ENCODE results near the gene CX3CL1. TPM values are rescaled to one million over a fixed set of nuclear protein-coding genes. Genes with fewer than 3 reads are reported as not detected.
A peak's percentile ranks its signal among the peaks of the same experiment; 100 is the strongest.

The CX3CL1 gene
- total and polyA plus RNA-seq, 10 of the 15 experiments (the other 5 are each of a cell fraction or from before 2014, with no cell fraction given) = 0.03 to 1.2 (median 0.46) TPM

- TF ChIP-seq EP300 (IDR thresholded peaks at IDR 0.05; ENCODE audit: borderline replicate concordance in 1 of 2, control insufficient read depth in 1 of 2, low read depth in 2 of 2, low read length in 2 of 2) (peak in 1 of 2 experiments; percentile 66; a peak in 2 of 4 replicates), KDM1A (IDR thresholded peaks at IDR 0.05; ENCODE audit: borderline replicate concordance) (no peak), GABPA (IDR thresholded peaks at IDR 0.05; ENCODE audit: low read depth) (no peak), SRF (IDR thresholded peaks at IDR 0.05; ENCODE audit: low read depth in 2 of 2, low read length in 2 of 2) (no peak), RAD51 (IDR thresholded peaks at IDR 0.05) (no peak), PAX8 (IDR thresholded peaks at IDR 0.05) (no peak), HDGF (IDR thresholded peaks at IDR 0.05) (peak; percentile 94), NR2F1 (conservative IDR thresholded peaks at IDR 0.05) (no peak), RCOR1 (conservative IDR thresholded peaks at IDR 0.05; ENCODE audit: low read depth, low read length) (no peak), ETV6 (conservative IDR thresholded peaks at IDR 0.05 in 1 of 2, IDR thresholded peaks at IDR 0.05 in 1 of 2; ENCODE audit: borderline replicate concordance in 1 of 2, low read depth in 1 of 2) (peak in 1 of 2 experiments; percentile 13; a peak in 1 of 4 replicates), FOXM1 (IDR thresholded peaks at IDR 0.05; ENCODE audit: low read depth, low read length) (peak; percentile 24; the same call in 1 of the 2 replicates), FOXK2 (IDR thresholded peaks at IDR 0.05) (no peak), BRCA1 (IDR thresholded peaks at IDR 0.05; ENCODE audit: low read depth, low read length) (no peak), MEF2A (IDR thresholded peaks at IDR 0.05; ENCODE audit: insufficient read depth, low read depth, low read length) (peak; percentile 54; the same call in 1 of the 2 replicates), FOS (IDR thresholded peaks at IDR 0.05; ENCODE audit: borderline replicate concordance, extremely low read depth, insufficient read length) (no peak), CHD1 (IDR thresholded peaks at IDR 0.05; ENCODE audit: low read depth, low read length) (no peak), HDAC6 (IDR thresholded peaks at IDR 0.05; ENCODE audit: unreplicated experiment) (no peak), NR2C1 (IDR thresholded peaks at IDR 0.05) (no peak)
- TF ChIP-seq, protein P1, sequence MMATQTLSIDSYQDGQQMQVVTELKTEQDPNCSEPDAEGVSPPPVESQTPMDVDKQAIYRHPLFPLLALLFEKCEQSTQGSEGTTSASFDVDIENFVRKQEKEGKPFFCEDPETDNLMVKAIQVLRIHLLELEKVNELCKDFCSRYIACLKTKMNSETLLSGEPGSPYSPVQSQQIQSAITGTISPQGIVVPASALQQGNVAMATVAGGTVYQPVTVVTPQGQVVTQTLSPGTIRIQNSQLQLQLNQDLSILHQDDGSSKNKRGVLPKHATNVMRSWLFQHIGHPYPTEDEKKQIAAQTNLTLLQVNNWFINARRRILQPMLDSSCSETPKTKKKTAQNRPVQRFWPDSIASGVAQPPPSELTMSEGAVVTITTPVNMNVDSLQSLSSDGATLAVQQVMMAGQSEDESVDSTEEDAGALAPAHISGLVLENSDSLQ (IDR thresholded peaks at IDR 0.05) = no peak
- TF ChIP-seq, protein P2, sequence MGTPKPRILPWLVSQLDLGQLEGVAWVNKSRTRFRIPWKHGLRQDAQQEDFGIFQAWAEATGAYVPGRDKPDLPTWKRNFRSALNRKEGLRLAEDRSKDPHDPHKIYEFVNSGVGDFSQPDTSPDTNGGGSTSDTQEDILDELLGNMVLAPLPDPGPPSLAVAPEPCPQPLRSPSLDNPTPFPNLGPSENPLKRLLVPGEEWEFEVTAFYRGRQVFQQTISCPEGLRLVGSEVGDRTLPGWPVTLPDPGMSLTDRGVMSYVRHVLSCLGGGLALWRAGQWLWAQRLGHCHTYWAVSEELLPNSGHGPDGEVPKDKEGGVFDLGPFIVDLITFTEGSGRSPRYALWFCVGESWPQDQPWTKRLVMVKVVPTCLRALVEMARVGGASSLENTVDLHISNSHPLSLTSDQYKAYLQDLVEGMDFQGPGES (IDR thresholded peaks at IDR 0.05) = no peak
- TF ChIP-seq, protein P3, sequence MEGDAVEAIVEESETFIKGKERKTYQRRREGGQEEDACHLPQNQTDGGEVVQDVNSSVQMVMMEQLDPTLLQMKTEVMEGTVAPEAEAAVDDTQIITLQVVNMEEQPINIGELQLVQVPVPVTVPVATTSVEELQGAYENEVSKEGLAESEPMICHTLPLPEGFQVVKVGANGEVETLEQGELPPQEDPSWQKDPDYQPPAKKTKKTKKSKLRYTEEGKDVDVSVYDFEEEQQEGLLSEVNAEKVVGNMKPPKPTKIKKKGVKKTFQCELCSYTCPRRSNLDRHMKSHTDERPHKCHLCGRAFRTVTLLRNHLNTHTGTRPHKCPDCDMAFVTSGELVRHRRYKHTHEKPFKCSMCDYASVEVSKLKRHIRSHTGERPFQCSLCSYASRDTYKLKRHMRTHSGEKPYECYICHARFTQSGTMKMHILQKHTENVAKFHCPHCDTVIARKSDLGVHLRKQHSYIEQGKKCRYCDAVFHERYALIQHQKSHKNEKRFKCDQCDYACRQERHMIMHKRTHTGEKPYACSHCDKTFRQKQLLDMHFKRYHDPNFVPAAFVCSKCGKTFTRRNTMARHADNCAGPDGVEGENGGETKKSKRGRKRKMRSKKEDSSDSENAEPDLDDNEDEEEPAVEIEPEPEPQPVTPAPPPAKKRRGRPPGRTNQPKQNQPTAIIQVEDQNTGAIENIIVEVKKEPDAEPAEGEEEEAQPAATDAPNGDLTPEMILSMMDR (IDR thresholded peaks at IDR 0.05 in 2 of 3, conservative IDR thresholded peaks at IDR 0.05 in 1 of 3; ENCODE audit: control insufficient read depth in 2 of 3, extremely low read depth in 1 of 3, insufficient read depth in 1 of 3, low read depth in 3 of 3, low read length in 3 of 3) = no peak
These were observed 22.9 kb upstream of the CX3CL1 start (continued) for GRCh38 chr16:57349212-57350031.
